ENCODE measurements around the gene DENND1A.
"Not testable (repeated sequence)": the region's sequence is repeated elsewhere in the genome, so short reads cannot be mapped to it uniquely, and the experiment has no call there.

DENND1A gene

DNA sequence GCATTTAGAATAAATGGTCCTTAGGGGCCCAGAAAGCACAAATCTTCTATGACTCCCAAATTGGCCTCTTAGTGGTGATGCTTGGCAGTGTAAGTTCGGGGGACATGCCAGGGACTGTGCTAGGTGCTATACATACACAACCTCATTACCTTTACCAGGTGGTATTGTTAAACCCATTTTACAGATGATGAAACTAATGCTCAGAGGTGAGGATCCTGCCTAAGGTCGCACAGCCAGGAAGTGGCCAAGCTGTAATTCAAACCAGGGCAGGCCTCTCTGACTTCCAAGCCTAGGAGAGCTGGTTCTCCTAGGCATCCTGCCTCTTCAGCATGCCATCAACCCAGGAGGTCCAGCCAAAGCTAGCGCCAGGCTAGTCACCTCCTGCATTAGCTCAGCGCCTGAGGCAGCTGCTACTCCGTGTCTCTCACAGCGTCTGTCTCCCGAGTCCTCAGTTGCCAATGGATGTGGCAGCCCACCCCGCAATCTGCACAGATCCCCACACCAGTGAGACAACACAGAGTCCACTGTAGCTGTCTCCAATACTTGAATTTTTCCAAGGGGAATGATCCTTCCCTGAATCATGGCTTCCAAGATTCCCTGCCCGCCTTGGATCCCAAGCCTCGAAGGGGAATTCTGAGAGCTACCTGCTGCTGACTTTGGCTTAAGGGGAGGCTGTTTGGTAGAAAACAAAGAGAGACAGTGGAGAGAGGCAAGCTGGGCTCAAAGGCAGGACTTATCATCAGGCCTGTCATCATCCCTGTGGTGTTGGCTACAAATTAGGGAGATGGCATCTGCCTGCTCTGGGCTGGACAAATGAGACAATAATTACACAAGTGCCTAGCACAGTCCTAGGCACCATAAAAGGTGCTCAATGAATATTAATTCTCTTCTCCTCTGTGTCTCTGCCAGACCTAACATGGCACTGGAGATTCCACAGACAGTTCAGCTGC lies 521.3 kb downstream of the DENND1A start:
- FAIRE-seq (no peak), DNase-seq (ENCODE audit: insufficient read length, low spot score) (no peak)

DNA sequence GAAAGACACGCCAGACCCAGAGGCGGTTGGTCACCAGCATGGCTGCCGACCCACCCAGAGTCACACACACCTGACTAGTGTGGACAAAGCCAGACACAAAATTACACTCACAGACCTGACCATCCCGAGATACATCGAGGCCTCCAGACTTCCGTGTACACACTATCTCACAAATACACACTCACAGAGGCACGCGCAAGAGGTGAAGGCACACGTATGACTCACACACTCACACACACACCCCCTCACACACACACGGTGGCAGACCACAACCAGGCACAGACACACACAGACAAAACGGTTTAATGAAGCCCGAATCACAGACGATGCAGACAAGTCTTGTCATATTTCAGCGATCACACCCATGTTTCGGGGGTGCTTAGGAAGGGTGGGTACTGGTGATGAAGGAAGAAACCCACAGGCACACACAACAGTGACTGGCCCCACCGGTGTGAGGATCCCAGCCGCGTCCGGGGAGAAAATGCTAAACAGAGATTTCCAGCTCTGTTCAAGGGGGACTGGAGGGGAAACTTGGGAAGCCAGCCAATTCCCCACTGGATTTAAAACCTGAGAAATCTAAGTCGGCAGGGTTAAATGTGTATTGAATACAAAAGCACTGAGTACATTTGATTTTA lies 522.6 kb downstream of the DENND1A start:
- FAIRE-seq (no peak), DNase-seq (ENCODE audit: insufficient read length, low spot score) (no peak)

DNA sequence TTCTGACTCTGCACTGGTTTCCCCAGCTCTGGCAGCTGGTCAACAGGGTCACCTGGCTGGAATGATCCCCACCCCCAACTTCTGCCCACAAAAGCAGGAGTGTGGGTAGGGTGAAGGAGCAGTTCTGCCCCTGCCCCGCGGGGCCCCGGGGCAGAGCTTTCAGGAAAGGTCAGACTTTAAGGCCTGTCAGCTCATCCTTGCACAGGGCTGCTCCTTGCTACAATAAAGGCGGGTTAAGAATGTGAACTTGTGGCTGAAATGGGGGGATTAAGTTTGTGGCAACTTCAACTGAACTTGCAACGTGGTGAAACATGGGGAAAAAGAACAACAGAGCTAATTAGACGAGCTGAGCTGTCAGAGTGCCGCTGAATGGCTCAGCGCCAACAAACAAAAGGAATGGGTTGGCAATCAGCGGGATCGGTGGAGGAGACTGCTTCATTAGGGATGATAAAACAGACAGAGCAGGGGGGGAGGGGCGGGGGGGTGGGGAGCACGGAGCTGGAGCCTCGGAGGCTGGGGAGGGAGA lies 523.2 kb downstream of the DENND1A start:
- DNase-seq (ENCODE audit: insufficient read length, low spot score) (no peak), FAIRE-seq (no peak)

DNA sequence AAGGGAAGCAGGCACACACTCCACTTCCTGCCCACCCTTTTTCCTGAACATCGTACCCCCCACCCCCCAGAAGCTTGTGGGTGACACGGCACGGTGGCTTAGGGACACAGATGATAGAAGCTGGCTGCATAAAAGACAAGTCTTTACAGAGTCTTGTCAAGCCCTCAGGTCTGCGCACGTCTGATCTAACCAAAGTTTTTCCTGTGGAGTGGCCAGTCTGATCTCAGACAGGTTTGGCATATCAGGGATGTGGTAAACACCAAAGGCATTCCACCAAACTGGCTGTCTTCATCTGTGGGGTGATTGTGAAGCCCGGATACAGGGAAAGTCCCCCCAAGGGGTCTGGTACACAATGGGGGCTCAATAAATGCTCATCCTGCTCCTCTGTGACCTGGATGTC lies 523.9 kb downstream of the DENND1A start:
- FAIRE-seq (no peak), DNase-seq (ENCODE audit: insufficient read length, low spot score) (no peak)

DNA sequence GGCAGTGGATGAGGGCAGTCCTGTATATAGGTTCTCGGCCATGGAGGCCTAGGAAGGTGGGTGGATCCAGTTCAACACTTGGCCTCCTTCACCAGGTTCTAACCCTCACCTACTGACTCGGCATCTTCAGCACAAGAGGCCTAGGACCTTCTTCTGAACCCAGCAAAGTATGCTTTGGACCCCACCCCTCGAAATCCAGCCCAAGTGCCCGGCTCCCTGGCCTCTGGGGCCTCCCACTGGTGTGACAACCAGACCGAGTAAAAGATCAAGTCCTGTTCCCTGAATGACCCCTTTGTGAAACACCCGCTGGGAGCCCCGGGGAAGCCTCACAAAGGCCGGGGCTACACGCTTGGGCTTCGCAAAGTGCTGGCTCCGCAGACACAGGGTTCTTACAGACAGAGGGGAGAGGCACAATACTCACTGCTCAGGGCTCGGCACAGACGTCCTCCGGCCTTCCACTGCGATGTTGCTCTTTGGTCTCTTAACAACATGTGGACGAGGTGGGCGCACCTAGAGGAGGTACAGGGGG lies 526.9 kb downstream of the DENND1A start:
- FAIRE-seq = no peak
- no peak for DNase-seq (ENCODE audit: insufficient read length, low spot score)

DNA sequence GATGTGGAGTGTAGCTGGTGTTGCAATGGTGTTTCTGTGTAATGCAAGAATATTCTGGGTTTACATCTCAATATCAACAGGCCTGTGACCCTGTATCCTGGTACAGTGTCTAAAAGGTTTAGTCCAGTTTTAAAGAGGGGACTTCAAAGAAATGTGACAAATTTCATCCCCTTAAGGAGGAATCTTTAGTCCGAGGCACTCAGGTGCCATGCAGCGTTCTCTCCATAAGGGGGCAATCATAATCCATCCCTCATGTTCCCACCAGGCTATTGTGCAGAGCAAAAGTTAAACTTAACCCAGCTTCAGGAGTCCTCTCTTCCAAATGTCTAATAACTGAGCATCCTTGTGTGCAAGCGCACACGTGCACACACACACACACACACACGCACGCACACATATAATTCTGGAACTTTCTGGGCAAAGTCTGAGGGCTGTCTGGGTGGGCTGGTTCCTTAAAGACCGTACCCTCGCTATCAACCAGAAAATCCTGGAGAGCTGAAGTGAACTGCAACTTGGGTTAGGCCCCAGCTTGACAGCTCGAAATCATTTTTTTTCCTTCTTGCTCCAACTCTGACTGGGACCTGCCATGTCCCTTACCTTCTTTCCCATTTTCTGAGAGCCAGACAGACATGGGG lies 527.9 kb downstream of the DENND1A start:
- DNase-seq (ENCODE audit: insufficient read length, low spot score) = peak; percentile 57
- FAIRE-seq = peak; percentile 8

- FAIRE-seq (no peak), DNase-seq (ENCODE audit: insufficient read length, low spot score) (no peak)
Observed at GRCh38 chr9:123400926-123401503, 528.9 kb downstream of the DENND1A start.

- DNase-seq (ENCODE audit: insufficient read length, low spot score) = no peak
- no peak for FAIRE-seq
Observed at GRCh38 chr9:123399803-123400378, 530.0 kb downstream of the DENND1A start.

- FAIRE-seq; DNase-seq (ENCODE audit: insufficient read length, low spot score): not testable (repeated sequence)
Observed at GRCh38 chr9:123398938-123399337, 531.0 kb downstream of the DENND1A start.

- DNase-seq (ENCODE audit: insufficient read length, low spot score) (no peak), FAIRE-seq (no peak)
Observed at GRCh38 chr9:123397975-123398374, 532.0 kb downstream of the DENND1A start.

- DNase-seq (ENCODE audit: insufficient read length, low spot score) (no peak), FAIRE-seq (no peak)
Observed at GRCh38 chr9:123395689-123396511, 534.0 kb downstream of the DENND1A start.

DNA sequence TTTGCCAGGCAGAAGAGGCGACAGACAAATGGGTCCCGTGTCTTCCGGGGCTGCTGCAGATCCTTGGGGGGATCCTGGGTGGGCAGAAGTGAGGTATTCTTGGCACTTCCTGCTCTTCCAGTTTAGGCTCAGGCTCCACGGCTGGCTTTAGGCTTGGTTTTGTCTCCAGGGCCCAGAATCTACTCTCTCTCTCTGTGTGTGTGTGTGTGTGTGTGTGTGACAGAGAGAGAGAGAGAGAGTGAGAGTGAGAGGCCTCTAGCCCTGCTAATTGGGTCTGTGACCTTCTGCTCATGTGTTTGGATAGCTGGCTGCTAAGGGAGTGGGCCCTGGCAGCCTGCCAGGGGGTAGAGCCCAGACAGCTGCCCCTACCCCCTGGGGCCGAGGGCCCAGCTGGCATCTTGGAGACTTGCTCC lies 534.6 kb downstream of the DENND1A start:
- no peak for FAIRE-seq
- no peak for DNase-seq (ENCODE audit: insufficient read length, low spot score)

GRCh38 chr9:123394291-123395235 lies 535.4 kb downstream of the DENND1A start:
- DNase-seq (ENCODE audit: insufficient read length, low spot score) = no peak
- FAIRE-seq = no peak

GRCh38 chr9:123392802-123393201 lies 537.1 kb downstream of the DENND1A start:
- FAIRE-seq = no peak
- DNase-seq (ENCODE audit: insufficient read length, low spot score) = no peak

- no peak for DNase-seq (ENCODE audit: insufficient read length, low spot score)
- no peak for FAIRE-seq
Observed at GRCh38 chr9:123391946-123392345, 538.0 kb downstream of the DENND1A start.

DNA sequence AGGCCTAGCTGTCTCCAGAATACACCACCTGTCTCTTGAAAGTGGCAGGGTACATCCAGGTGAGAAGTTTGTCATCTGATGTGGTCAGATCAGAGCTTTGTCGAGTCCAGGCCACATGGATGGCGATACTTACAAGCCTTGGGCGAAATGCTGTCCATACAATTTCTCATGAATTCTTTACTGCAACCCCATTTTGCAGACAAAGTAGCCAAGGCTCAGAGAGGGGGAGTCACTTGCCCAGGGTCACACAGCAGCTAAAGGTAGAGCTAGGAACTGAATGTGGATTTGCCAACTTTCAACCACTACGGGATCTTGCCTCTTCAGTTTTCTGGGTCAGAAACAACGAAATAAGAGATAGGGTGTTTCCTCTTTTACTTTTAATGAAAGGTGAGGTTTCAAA lies 538.7 kb downstream of the DENND1A start:
- no peak for FAIRE-seq

DNA sequence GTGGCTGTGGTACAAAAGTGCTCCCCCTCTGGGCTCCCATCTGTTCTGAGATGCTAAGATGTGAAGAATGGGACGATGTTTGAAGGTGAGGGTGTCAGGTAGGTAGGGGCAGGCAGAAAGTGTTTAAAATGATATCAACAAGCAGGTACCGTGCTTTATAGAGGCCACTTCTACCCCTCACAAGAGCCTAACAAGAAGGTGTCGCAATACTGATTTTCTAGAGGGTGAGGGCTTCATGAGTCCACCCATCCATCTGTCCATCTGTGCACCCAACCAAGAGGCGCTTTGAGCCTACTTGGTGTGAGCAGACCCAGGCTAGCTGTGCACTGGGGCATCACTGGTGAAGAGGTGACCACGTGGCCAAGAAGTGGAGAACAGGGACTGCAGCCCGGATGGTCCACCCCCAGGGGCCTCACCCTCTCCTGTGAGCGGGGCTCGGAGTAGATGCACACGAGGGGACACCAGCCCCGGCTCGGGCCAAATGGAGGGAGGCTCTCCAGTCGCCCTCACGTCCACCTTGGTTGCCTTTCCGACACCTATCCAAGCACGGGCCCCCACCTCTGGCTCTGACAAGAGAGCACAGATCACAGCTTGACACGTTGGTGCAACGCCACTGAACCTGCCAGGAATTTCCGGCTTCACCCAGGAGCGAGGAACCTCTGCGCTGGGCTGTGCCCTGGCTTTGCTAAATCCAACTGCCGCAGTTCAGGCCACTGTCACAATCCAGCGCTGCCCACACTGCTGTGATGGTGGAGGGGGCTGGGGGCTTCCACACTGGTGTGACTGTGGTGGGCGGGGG lies 539.4 kb downstream of the DENND1A start:
- FAIRE-seq = no peak
- no peak for DNase-seq (ENCODE audit: insufficient read length, low spot score)

More for the DNA sequence above, 538.7 kb downstream of the DENND1A start:
- DNase-seq (ENCODE audit: insufficient read length, low spot score) = no peak

GRCh38 chr9:123389698-123390097 lies 540.2 kb downstream of the DENND1A start:
- FAIRE-seq = no peak

More at GRCh38 chr9:123389698-123390097, 540.2 kb downstream of the DENND1A start:
- DNase-seq (ENCODE audit: insufficient read length, low spot score) = no peak

Measured in GM19239 (cell line).